Measurements from ENCODE around the gene COL23A1.

COL23A1 gene

DNA sequence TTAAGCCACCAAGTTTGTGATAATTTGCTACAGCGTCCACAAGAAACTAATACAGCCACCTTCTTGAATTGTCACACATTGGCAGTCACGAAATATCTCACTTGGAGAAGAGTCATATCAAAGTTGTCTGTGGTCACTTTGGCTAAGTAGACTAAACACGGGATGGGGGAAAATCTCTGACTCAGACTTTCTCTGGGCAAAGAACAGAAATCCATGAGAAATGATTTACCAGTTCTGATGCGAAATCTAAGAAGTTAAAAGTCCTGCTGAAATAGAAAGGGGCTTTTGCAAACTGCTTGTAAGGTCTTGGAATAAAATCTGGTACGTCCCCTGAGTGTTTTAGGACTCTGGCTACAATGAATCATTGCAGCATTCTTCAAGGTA, 158.4 kb downstream of the COL23A1 start:
- DNase-seq (ENCODE audit: extremely low read depth, low read depth): no peak
- H3K4me3 ChIP-seq (replicated peaks; ENCODE audit: low read depth, low read length): no peak overlapping the region
- TF ChIP-seq, protein P1, sequence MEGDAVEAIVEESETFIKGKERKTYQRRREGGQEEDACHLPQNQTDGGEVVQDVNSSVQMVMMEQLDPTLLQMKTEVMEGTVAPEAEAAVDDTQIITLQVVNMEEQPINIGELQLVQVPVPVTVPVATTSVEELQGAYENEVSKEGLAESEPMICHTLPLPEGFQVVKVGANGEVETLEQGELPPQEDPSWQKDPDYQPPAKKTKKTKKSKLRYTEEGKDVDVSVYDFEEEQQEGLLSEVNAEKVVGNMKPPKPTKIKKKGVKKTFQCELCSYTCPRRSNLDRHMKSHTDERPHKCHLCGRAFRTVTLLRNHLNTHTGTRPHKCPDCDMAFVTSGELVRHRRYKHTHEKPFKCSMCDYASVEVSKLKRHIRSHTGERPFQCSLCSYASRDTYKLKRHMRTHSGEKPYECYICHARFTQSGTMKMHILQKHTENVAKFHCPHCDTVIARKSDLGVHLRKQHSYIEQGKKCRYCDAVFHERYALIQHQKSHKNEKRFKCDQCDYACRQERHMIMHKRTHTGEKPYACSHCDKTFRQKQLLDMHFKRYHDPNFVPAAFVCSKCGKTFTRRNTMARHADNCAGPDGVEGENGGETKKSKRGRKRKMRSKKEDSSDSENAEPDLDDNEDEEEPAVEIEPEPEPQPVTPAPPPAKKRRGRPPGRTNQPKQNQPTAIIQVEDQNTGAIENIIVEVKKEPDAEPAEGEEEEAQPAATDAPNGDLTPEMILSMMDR (IDR thresholded peaks at IDR 0.05; ENCODE audit: low read depth, low read length, missing control alignments): no peak

DNA sequence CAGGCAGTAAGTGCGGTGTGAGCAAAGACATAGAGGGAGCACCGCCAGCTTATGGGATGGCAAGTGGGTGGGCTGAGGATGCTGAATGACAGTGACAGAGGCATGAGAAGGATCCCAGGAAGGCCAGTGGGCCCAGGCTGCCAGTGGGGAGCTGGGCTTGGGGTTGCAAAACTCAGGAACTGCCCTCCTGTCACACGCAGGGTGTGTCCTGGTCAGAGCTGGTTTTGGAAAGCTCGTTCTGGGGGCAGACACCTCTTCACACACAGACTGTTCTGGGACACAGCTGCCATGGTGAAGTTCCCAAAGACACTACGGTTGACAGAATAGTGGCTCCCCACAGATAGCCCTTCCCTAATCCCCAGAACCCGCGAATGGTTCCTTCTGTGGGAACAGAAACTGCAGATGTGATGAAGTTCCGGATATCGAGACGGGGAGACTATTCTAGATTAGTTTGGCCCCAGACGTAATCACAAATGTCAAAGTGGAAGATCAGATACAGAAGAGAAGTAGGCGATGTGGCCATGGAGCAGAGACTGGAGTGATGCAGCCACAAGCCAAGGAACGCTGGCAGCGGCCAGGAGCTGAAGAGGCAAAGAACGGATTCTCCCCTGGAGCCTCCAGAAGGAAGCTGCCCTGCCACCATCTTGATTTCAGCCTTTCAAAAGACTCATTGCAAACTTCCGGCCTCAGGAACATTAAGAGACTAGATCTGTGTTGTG, 159.0 kb downstream of the COL23A1 start:
- DNase-seq (ENCODE audit: extremely low read depth, low read depth): no peak
- TF ChIP-seq, protein P1 (IDR thresholded peaks at IDR 0.05; ENCODE audit: low read depth, low read length, missing control alignments): no peak
- no peak overlapping the region for H3K4me3 ChIP-seq (replicated peaks; ENCODE audit: low read depth, low read length)

DNA sequence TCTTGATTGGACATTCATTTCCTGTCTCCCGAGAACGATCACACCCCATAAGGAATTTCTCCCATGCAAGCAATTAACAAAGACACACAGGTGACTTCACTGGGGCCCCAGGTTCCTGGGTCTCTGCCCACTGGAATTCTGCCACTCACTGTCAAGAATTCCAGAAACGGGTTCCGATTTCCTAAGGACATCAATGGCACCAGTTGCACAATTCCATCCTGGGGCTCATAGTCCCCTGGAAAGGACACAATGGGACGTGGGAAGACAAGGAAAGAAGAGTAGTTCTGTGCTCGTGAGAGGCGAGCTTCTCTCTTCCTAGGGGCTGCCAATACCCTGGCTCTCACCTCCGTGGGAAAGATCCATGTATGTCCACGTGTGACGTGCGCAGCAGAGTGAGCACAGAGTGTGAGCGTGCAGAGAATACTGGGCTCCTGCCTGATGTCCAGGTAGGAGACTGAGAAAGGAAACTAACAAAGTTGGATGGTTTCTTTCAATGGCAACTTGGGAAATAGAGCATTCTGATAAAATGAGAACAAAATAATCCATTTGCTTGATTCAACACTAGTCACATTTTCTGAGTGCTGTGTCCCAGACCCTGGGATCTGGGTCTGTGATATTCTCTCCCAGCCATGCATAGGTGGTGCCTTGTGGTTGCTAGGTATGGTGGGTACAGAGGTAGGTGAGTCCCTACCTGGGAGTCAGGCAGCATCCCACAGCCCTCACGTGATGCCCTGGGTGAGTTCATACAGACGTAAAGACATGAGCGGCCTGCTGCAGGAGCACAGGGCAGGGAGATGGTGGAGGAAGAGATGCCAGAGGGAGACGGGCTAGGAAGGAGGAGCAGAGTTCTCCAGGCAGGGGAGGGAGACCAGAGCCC, 159.8 kb downstream of the COL23A1 start:
- H3K4me3 ChIP-seq (replicated peaks; ENCODE audit: low read depth, low read length): no peak overlapping the region
- TF ChIP-seq, protein P1 (IDR thresholded peaks at IDR 0.05; ENCODE audit: low read depth, low read length, missing control alignments): no peak
- no peak for DNase-seq (ENCODE audit: extremely low read depth, low read depth)

DNA sequence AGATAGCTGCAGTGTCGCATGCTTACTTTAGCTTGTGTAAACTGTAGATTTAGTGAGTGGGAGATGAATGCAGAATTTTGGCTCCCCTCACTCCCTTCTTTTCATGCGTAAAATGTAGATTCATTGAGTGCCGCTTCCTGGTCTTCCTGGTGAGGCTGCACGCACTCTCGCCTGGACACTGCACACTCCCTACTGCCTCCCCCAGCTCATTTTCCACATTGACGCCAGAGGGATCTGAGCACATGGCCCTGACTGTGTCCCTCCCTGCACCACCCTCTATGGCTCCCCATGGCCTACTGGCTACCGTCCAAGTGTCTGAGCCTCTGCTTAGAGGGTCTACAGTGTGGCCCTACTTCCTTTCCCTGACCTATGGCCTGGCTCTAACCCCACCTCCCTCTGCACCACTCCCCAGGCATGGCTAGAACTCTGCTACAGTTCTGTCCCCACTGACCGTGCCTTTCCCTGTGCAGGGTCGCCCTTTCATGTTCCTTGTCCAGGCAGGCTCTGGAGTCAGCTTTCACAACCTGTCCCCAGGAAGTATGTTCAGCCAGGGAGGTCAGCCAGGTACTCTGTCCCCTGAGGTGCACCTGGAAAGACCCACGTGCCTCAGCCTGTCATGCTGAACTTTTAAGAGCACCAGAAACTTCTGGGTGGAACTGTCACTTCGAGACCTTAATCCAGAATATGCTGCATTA, 160.6 kb downstream of the COL23A1 start:
- TF ChIP-seq, protein P1 (IDR thresholded peaks at IDR 0.05; ENCODE audit: low read depth, low read length, missing control alignments): no peak
- H3K4me3 ChIP-seq (replicated peaks; ENCODE audit: low read depth, low read length): no peak overlapping the region
- no peak for DNase-seq (ENCODE audit: extremely low read depth, low read depth)

DNA sequence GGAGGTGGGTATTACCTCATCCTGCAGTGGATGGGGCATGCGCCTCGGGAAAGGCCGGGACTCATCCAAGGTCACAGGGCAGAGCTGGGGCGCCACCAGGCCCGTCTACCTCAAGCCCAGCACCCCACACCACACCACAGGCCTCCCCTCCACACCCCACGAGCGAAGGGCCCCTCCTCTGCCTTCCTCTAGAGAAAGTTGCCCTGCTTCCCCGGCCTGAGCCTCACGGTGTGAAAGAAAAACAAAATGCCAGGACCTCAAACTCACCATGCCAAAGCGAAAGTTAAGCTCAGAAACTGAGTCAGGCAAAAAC, 161.1 kb downstream of the COL23A1 start:
- no peak for DNase-seq (ENCODE audit: extremely low read depth, low read depth)
- TF ChIP-seq, protein P1 (IDR thresholded peaks at IDR 0.05; ENCODE audit: low read depth, low read length, missing control alignments): no peak

DNA sequence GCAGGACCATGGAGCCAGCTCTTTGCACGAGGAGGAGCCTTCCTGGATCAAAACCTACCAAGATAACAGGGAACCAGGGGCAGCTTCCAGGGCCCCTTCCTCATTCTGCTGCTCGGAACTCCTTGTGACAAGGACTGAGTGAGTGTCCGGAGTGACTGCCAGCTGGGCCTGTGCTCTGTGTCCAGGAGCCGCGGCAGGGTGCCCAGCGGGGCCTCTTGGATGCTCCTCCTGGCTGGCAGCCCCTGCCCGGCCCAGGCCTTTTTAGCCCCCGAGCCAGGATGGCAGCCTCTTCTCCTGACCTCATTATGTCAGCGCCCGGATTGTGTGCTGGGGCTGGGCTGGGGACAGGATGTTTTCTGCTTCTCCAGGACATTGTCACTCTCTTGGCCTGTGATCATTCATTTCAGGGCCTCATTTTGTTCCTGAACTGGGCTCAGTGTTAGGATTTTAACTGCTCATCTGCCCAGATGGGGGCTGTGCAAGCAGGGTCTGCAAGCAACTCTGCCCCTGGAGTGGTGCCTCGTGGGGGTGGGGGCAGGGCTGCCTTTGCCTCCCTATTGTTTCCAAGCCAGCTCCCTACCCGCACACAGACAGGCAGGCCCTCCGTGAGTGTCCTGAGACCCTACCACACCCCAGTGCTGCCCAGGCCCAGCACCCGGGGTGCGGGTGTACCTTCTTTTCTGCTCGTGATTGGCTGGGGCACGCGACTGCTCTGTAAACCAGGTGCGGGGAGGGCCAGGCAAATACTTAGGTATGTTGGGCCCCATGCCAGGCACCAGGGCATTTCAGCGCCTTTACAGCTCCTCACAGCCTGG, 161.6 kb downstream of the COL23A1 start:
- TF ChIP-seq, protein P1 (IDR thresholded peaks at IDR 0.05; ENCODE audit: low read depth, low read length, missing control alignments): no peak
- H3K4me3 ChIP-seq (replicated peaks; ENCODE audit: low read depth, low read length): no peak overlapping the region
- no peak for DNase-seq (ENCODE audit: extremely low read depth, low read depth)

More for the DNA sequence above, 161.1 kb downstream of the COL23A1 start:
- H3K4me3 ChIP-seq (replicated peaks; ENCODE audit: low read depth, low read length): no peak overlapping the region
